BJ (cell line): ENCODE results near the gene ZBTB38. TPM values are rescaled to one million over a fixed set of nuclear protein-coding genes. Genes with fewer than 3 reads are reported as not detected.

Experiments
- CTCF ChIA-PET: fragments of 350-600 bp; formaldehyde crosslinking; extraction: SDS; loops from one replicate; lab custom pipeline; 2021; ENCODE audit warnings: antibody characterized with exemption, inconsistent platforms; lab: Yijun Ruan, JAX
- POLR2A ChIA-PET: fragments of 300-600 bp; sonication (Branson Sonifier 250); formaldehyde crosslinking; extraction: SDS; loops from one replicate; lab custom pipeline; 2021; ENCODE audit warnings: antibody characterized with exemption; lab: Charles Lee
- DNase-seq: peaks from one replicate; pipeline ENCODE4 v3.0.0-alpha.2; 2011; ENCODE audit warnings: low read depth
- H3K27me3 ChIP-seq: 2 replicates; pipeline ENCODE4 v1.6.0; 2011; ENCODE audit warnings: low read length; ENCODE audit not compliant: control insufficient read depth, insufficient read depth
- H3K36me3 ChIP-seq: 2 replicates; pipeline ENCODE4 v1.5.1; 2011; ENCODE audit warnings: low read length; ENCODE audit not compliant: control insufficient read depth, insufficient read depth
- H3K4me3 ChIP-seq: 2 replicates; pipeline ENCODE4 v1.5.1; 2011; ENCODE audit warnings: low read depth, mild to moderate bottlenecking, control low read depth, low read length
- polyA plus RNA-seq: library from polyadenylated mRNA; depleted of rRNA; stranded (reverse); fragments of >200 nt; gene quantifications from 2 replicates; pipeline ENCODE4 v1.2.3, GENCODE V29; 2011
- TF ChIP-seq, protein P1 (sequence below): IDR thresholded peaks from 2 replicates; pipeline ENCODE4 v1.5.1; 2011; ENCODE audit warnings: low read depth, mild to moderate bottlenecking, control low read depth, inconsistent platforms, low read length, moderate library complexity; ENCODE audit not compliant: insufficient read depth

ZBTB38 gene
- polyA plus RNA-seq, 1 experiment: 62.0 TPM

- H3K27me3 ChIP-seq: no peaks in the 10 kb centered on the region
- ChIA-PET CTCF (interaction anchor here (1.0 to 2.5 kb wide), 10 partner anchors 7 to 76 kb away, joined by 3 to 17 read pairs (median 4); no protein-coding TSS in a partner anchor), POLR2A (interaction anchor here (0.7 kb wide), 1 partner anchor 28 kb away, joined by 4 read pairs; no protein-coding TSS in a partner anchor)
- no peak overlapping the region for H3K4me3 ChIP-seq
- TF ChIP-seq, protein P1, sequence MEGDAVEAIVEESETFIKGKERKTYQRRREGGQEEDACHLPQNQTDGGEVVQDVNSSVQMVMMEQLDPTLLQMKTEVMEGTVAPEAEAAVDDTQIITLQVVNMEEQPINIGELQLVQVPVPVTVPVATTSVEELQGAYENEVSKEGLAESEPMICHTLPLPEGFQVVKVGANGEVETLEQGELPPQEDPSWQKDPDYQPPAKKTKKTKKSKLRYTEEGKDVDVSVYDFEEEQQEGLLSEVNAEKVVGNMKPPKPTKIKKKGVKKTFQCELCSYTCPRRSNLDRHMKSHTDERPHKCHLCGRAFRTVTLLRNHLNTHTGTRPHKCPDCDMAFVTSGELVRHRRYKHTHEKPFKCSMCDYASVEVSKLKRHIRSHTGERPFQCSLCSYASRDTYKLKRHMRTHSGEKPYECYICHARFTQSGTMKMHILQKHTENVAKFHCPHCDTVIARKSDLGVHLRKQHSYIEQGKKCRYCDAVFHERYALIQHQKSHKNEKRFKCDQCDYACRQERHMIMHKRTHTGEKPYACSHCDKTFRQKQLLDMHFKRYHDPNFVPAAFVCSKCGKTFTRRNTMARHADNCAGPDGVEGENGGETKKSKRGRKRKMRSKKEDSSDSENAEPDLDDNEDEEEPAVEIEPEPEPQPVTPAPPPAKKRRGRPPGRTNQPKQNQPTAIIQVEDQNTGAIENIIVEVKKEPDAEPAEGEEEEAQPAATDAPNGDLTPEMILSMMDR: no peak
- no peaks in the 10 kb centered on the region; the same call in none of the 2 replicates for H3K36me3 ChIP-seq
- no peak for DNase-seq
Measured at GRCh38 chr3:141384157-141384556, 15.9 kb downstream of the ZBTB38 start.

DNA sequence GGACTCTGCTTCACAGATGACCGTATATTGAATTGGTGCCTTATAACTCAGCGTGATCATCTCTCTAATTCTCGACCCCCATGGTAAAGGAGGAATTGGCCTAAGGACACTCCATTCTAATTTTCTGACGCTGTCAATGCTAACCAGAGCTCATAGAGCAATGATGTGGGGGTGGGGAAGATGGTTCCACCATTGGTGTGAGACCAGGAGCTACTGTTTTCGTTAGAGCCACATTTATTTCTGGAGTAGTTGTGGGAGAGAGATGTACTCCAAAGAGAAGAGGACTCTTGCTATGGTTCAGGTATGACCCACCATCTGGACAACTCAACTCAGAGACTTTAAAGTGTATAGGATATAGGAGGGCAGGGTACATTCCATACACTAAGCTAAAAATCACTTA, 16.3 kb downstream of the ZBTB38 start:
- TF ChIP-seq, protein P1: no peak
- no peak overlapping the region for H3K4me3 ChIP-seq
- H3K27me3 ChIP-seq: no peaks in the 10 kb centered on the region
- POLR2A ChIA-PET: no interaction called here
- H3K36me3 ChIP-seq: no peaks in the 10 kb centered on the region; the same call in 1 of the 2 replicates
- DNase-seq: no peak
- CTCF ChIA-PET: interaction anchor here (1.2 to 2.5 kb wide), 7 partner anchors 9 to 75 kb away, joined by 3 to 17 read pairs (median 5); no protein-coding TSS in a partner anchor

GRCh38 chr3:141385406-141386125, 17.3 kb downstream of the ZBTB38 start:
- ChIA-PET CTCF (interaction anchor here (0.5 to 1.4 kb wide), 8 partner anchors 11 to 66 kb away, joined by 3 to 7 read pairs (median 4); no protein-coding TSS in a partner anchor), POLR2A (interaction anchor here (0.6 kb wide), 1 partner anchor 83 kb away, joined by 4 read pairs; no protein-coding TSS in a partner anchor)
- Histone ChIP-seq H3K27me3 (no peaks in the 10 kb centered on the region), H3K36me3 (no peaks in the 10 kb centered on the region), H3K4me3 (no peak overlapping the region)
- no peak for DNase-seq
- TF ChIP-seq, protein P1: no peak

GRCh38 chr3:141386126-141386488, 17.8 kb downstream of the ZBTB38 start:
- TF ChIP-seq, protein P1: no peak
- ChIA-PET CTCF (interaction anchor here (1.0 to 1.4 kb wide), 5 partner anchors 11 to 19 kb away, joined by 3 to 5 read pairs (median 3); no protein-coding TSS in a partner anchor), POLR2A (no interaction called here)

DNA sequence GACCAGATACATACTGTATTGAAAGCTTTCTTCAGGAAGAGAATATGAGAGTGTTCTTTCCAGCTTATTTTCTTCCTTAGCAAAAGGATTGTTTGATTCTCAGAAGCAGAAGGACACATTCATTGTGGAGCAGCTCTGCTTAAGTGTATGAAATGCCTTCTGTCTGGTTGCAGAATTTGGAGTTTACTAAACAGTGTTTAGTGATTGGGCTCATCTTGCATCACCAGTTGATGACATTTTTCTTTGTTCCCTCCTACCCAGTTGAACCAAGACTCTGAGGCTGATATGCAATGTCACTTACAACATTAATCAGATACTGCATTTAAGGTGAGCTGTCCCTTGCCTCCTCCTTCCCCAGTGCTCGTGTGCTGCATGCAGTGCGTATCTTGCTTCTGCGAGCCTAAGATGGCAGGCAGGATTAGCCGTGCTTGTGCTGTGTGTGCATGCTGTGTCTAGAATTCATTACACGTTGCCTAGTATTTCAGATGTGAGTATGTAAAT, 18.4 kb downstream of the ZBTB38 start:
- H3K4me3 ChIP-seq: peak overlapping the region; percentile 12; the same call in 1 of the 2 replicates
- H3K27me3 ChIP-seq: no peaks in the 10 kb centered on the region
- CTCF ChIA-PET: interaction anchor here (1.0 to 1.4 kb wide), 4 partner anchors 11 to 17 kb away, joined by 3 to 4 read pairs (median 3); no protein-coding TSS in a partner anchor
- DNase-seq: no peak
- H3K36me3 ChIP-seq: no peaks in the 10 kb centered on the region
- TF ChIP-seq, protein P1: no peak
- POLR2A ChIA-PET: no interaction called here

More at GRCh38 chr3:141386126-141386488, 17.8 kb downstream of the ZBTB38 start:
- Histone ChIP-seq H3K36me3 (no peaks in the 10 kb centered on the region), H3K4me3 (peak overlapping the region; percentile 12), H3K27me3 (no peaks in the 10 kb centered on the region)
- no peak for DNase-seq
